Endodermal cell (in vitro differentiated cells): ENCODE results near the gene XBP1. TPM values are rescaled to one million over a fixed set of nuclear protein-coding genes. Genes with fewer than 3 reads are reported as not detected.

ENCODE experiments used
- DNase-seq: peaks from one replicate; pipeline ENCODE4 v3.0.0-alpha.2; 2017
- H3K27ac ChIP-seq: 2 replicates; pipeline ENCODE4 v1.5.1; 2013; ENCODE audit warnings: mild to moderate bottlenecking, low read depth, low read length, moderate library complexity
- H3K27me3 ChIP-seq: 2 replicates; pipeline ENCODE4 v1.6.1; 2013; ENCODE audit warnings: mild to moderate bottlenecking, low read length, moderate library complexity; ENCODE audit not compliant: insufficient read depth, control insufficient read depth, poor library complexity, severe bottlenecking
- H3K36me3 ChIP-seq: 2 replicates; pipeline ENCODE4 v1.7.0; 2013; ENCODE audit warnings: mild to moderate bottlenecking, low read length, moderate library complexity; ENCODE audit not compliant: control insufficient read depth, insufficient read depth
- H3K4me1 ChIP-seq: one replicate; pipeline ENCODE4 v1.7.0; 2013; ENCODE audit warnings: low read length; ENCODE audit not compliant: control insufficient read depth, insufficient read depth
- H3K4me3 ChIP-seq: 2 replicates; pipeline ENCODE4 v1.5.1; 2013; ENCODE audit warnings: mild to moderate bottlenecking, low read length, moderate library complexity
- H3K9ac ChIP-seq: 2 replicates; pipeline ENCODE4 v1.6.1; 2013; ENCODE audit warnings: mild to moderate bottlenecking, low read length, moderate library complexity; ENCODE audit not compliant: poor library complexity, severe bottlenecking; ENCODE audit errors: extremely low read depth
- H3K9me3 ChIP-seq: 2 replicates; pipeline ENCODE4 v1.6.1; 2013; ENCODE audit warnings: mild to moderate bottlenecking, low read length, moderate library complexity; ENCODE audit not compliant: control insufficient read depth
- H3K27ac Mint-ChIP-seq: 2 replicates; pipeline ENCODE4 v1.8.0; 2020; ENCODE audit warnings: mixed read lengths
- H3K27me3 Mint-ChIP-seq: 2 replicates; pipeline ENCODE4 v1.8.0; 2021; ENCODE audit warnings: mild to moderate bottlenecking, mixed read lengths; ENCODE audit not compliant: insufficient read depth
- H3K36me3 Mint-ChIP-seq: 2 replicates; pipeline ENCODE4 v1.8.0; 2020; ENCODE audit warnings: low read depth, mixed read lengths
- H3K4me1 Mint-ChIP-seq: 2 replicates; pipeline ENCODE4 v1.8.0; 2020; ENCODE audit warnings: mixed read lengths
- H3K4me3 Mint-ChIP-seq: 2 replicates; pipeline ENCODE4 v1.8.0; 2020; ENCODE audit warnings: mild to moderate bottlenecking, moderate library complexity, mixed read lengths
- H3K9me3 Mint-ChIP-seq: 2 replicates; pipeline ENCODE4 v1.8.0; 2020; ENCODE audit warnings: mild to moderate bottlenecking, mixed read lengths
- WGBS, 2 experiments: methylation state at CpG; one replicate each; pipeline versions ENCODE4 v1.1.5 to v1.1.7; 2013; ENCODE audit warnings: missing lambda C conversion rate in 2 of 2, mixed read lengths in 1 of 2; ENCODE audit not compliant: insufficient coverage in 1 of 2, insufficient read length in 1 of 2; 5-methylcytosine and 5-hydroxymethylcytosine counted together
- total RNA-seq, 2 donors: library from RNA; stranded (reverse); fragmentation: NEBNext Ultra II Directional in 1 of 2; extraction: Animal tissue kit (Norgen Biotek cat#: 25700) in 1 of 2; gene quantifications; 2 replicates in 1 of 2; 3 replicates in 1 of 2; pipeline ENCODE4 v1.2.1, GENCODE V29; 2021
- TF ChIP-seq, protein P1 (sequence below): fragments of 200-600 bp; sonication (generic); conservative IDR thresholded peaks from 2 replicates; pipeline ENCODE4 v1.5.0; 2021; ENCODE audit warnings: antibody characterized with exemption, mild to moderate bottlenecking

Gene XBP1
- total RNA-seq, 2 donors from 2014 or later, result 103 to 111 TPM

DNA sequence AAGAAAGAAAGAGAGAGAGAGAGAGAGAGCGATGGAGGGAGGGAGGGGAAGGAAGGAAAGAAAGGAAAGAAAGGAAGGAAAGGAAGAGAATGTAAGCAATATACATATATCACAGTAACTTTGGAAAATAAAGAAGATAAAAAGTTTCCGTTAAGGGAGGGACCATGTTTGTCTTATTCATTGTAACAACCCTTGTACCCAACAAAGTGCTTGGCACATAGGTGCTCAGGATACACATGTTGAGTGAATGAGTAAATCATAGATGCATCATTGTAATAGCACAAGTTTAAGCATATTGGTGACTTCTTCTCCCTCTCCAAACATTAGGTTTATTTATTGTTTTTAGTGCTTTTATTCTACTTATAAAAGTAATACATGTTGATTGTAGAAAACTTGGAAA is 43.3 kb upstream of the XBP1 start:
- Histone ChIP-seq H3K36me3 (no peaks in the 10 kb centered on the region), H3K4me1 (no peaks in the 10 kb centered on the region), H3K9ac (no peak overlapping the region), H3K4me3 (no peak overlapping the region), H3K9me3 (peaks cover 13% of the 10 kb centered on the region), H3K27ac (no peak overlapping the region), H3K27me3 (no peaks in the 10 kb centered on the region)
- DNase-seq, result no peak
- peaks cover 3% of the 10 kb centered on the region for H3K9me3 Mint-ChIP-seq
- H3K27me3 Mint-ChIP-seq, result peaks cover 2% of the 10 kb centered on the region
- H3K36me3 Mint-ChIP-seq, result no peaks in the 10 kb centered on the region
- 80 to 100% methylated on average over 1 of the region's 2 CpGs for WGBS, 2 experiments
- H3K27ac Mint-ChIP-seq, result no peak overlapping the region
- no peak overlapping the region for H3K4me3 Mint-ChIP-seq
- no peaks in the 10 kb centered on the region for H3K4me1 Mint-ChIP-seq
- TF ChIP-seq, protein P1, sequence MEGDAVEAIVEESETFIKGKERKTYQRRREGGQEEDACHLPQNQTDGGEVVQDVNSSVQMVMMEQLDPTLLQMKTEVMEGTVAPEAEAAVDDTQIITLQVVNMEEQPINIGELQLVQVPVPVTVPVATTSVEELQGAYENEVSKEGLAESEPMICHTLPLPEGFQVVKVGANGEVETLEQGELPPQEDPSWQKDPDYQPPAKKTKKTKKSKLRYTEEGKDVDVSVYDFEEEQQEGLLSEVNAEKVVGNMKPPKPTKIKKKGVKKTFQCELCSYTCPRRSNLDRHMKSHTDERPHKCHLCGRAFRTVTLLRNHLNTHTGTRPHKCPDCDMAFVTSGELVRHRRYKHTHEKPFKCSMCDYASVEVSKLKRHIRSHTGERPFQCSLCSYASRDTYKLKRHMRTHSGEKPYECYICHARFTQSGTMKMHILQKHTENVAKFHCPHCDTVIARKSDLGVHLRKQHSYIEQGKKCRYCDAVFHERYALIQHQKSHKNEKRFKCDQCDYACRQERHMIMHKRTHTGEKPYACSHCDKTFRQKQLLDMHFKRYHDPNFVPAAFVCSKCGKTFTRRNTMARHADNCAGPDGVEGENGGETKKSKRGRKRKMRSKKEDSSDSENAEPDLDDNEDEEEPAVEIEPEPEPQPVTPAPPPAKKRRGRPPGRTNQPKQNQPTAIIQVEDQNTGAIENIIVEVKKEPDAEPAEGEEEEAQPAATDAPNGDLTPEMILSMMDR, result no peak

DNA sequence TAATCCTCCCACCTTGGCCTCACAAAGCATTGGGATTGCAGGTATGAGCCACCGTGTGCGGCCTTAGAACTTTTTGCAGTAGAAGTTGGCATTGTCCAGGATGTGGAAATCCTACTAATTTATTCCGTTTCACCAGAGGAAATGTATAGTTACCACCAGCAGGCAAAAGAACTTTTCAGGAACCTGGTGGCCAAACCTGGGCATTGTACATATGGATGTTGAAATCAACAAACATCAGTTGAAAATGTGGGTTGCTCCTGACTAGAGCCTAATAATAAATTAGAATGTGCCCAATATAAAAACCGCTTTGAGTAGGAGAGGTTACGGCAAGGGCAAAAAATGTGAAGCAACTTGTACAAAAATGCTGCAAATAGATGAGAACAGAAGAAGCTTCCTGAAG is 40.7 kb upstream of the XBP1 start:
- 94 to 96% methylated on average over 5 of the region's 5 CpGs for WGBS, 2 experiments
- no peak overlapping the region for H3K27ac Mint-ChIP-seq

GRCh38 chr22:28838971-28839370 is 38.6 kb upstream of the XBP1 start:
- H3K4me3 Mint-ChIP-seq, result no peak overlapping the region
- Histone ChIP-seq H3K27me3 (no peaks in the 10 kb centered on the region), H3K9ac (no peak overlapping the region), H3K36me3 (no peaks in the 10 kb centered on the region), H3K27ac (no peak overlapping the region), H3K4me1 (no peaks in the 10 kb centered on the region), H3K9me3 (no peaks in the 10 kb centered on the region), H3K4me3 (no peak overlapping the region)
- no peaks in the 10 kb centered on the region for H3K36me3 Mint-ChIP-seq
- WGBS, 2 experiments, result 82 to 93% methylated on average over 4 to 5 of the region's 5 CpGs
- DNase-seq, result no peak
- H3K9me3 Mint-ChIP-seq, result no peaks in the 10 kb centered on the region
- no peak overlapping the region for H3K27ac Mint-ChIP-seq
- H3K4me1 Mint-ChIP-seq, result no peaks in the 10 kb centered on the region
- H3K27me3 Mint-ChIP-seq, result peaks cover 2% of the 10 kb centered on the region
- TF ChIP-seq, protein P1, result no peak

More for the DNA sequence above, 40.7 kb upstream of the XBP1 start:
- H3K4me3 Mint-ChIP-seq, result no peak overlapping the region
- H3K27ac ChIP-seq, result no peak overlapping the region
- H3K4me1 ChIP-seq, result no peaks in the 10 kb centered on the region
- H3K9ac ChIP-seq, result no peak overlapping the region
- TF ChIP-seq, protein P1, result peak; percentile 51
- no peaks in the 10 kb centered on the region for H3K36me3 Mint-ChIP-seq
- no peak overlapping the region for H3K4me3 ChIP-seq
- H3K4me1 Mint-ChIP-seq, result no peaks in the 10 kb centered on the region
- H3K9me3 ChIP-seq, result no peaks in the 10 kb centered on the region
- no peaks in the 10 kb centered on the region for H3K27me3 ChIP-seq
- H3K9me3 Mint-ChIP-seq, result no peaks in the 10 kb centered on the region
- no peak for DNase-seq
- no peaks in the 10 kb centered on the region for H3K36me3 ChIP-seq
- peaks cover 2% of the 10 kb centered on the region for H3K27me3 Mint-ChIP-seq
